Thoracic aorta (tissue), 2 donors: ENCODE results near the gene OTUB2. TPM values are rescaled to one million over a fixed set of nuclear protein-coding genes. Genes with fewer than 3 reads are reported as not detected.

Source experiments
- ATAC-seq: fragments of 150-250 bp; one replicate; pipeline ENCODE4 v1.8.0; 2017; ENCODE audit warnings: low read depth; ENCODE audit not compliant: insufficient number of reproducible peaks, low FRiP score
- DNase-seq: peaks from one replicate; pipeline ENCODE4 v3.0.0-alpha.2; 2020; ENCODE audit warnings: low spot score
- H3K27ac ChIP-seq, 2 donors: fragments of 200-600 bp; sonication (generic); 1 replicate in 1 of 2; 2 replicates in 1 of 2; pipeline ENCODE4 v1.5.1; 2016; ENCODE audit warnings: mild to moderate bottlenecking in 2 of 2, moderate library complexity in 2 of 2
- H3K27me3 ChIP-seq: fragments of 200-600 bp; sonication (generic); replicated peaks from 2 replicates; pipeline ENCODE4 v1.6.0; 2016; ENCODE audit warnings: mild to moderate bottlenecking; ENCODE audit not compliant: insufficient read depth
- H3K36me3 ChIP-seq: fragments of 200-600 bp; sonication (generic); one replicate; pipeline ENCODE4 v1.5.1; 2016
- H3K4me1 ChIP-seq, 2 donors: fragments of 200-600 bp; sonication (generic); 1 replicate in 1 of 2; 2 replicates in 1 of 2; pipeline versions ENCODE4 v1.5.1 to v1.6.0; 2016; ENCODE audit warnings: low read depth in 2 of 2, mild to moderate bottlenecking in 1 of 2; ENCODE audit not compliant: control insufficient read depth in 1 of 2
- H3K4me3 ChIP-seq: fragments of 200-600 bp; sonication (generic); 2 replicates; pipeline ENCODE4 v1.5.1; 2016; ENCODE audit warnings: mild to moderate bottlenecking
- H3K9me3 ChIP-seq: fragments of 200-600 bp; sonication (generic); 2 replicates; pipeline ENCODE4 v1.5.1; 2016
- total RNA-seq, 2 donors: library from RNA; depleted of rRNA; stranded (reverse); fragments of >200 nt; gene quantifications; one replicate each; pipeline versions ENCODE4 v1.1.0 to v1.2.3, GENCODE V29; 2016
- TF ChIP-seq, protein P1 (sequence below): fragments of 200-600 bp; sonication (generic); IDR thresholded peaks from one replicate; pipeline ENCODE4 v1.5.1; 2019; ENCODE audit warnings: antibody characterized with exemption

The OTUB2 gene
- total RNA-seq, 2 donors from 2014 or later: 0.14 to 0.71 TPM

DNA sequence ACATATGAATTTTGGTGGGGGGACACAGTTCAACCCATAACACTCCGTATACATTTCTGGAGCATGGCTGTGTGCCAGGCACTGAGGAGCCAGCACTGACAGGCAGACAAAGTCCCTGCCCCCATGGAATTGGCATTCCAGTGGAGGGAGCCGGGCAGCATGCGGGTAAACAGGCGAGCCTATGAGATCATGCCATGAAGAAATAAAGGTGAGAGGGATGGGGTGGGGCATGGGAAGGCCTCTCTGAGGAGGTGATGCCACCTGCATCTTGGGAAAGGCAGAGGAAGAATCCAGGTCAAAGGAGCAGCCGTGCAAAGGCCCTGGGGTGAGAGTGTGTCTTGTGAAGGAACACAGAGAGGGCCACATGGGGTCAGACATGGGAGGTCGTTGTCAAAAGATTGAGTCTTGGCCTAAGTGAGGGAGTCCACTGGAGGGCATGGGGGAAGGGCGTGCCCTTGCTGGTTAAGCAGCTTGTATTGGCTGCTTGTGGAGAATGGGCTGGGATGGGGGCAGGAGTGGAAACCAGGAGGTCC, 3.6 kb downstream of the OTUB2 start:
- Histone ChIP-seq H3K27me3 (no peaks in the 10 kb centered on the region), H3K9me3 (no peaks in the 10 kb centered on the region), H3K4me1 (no peaks in the 10 kb centered on the region), H3K4me3 (no peak overlapping the region), H3K27ac (no peak overlapping the region), H3K36me3 (no peaks in the 10 kb centered on the region)
- DNase-seq (no peak), ATAC-seq (no peak)
- TF ChIP-seq, protein P1, sequence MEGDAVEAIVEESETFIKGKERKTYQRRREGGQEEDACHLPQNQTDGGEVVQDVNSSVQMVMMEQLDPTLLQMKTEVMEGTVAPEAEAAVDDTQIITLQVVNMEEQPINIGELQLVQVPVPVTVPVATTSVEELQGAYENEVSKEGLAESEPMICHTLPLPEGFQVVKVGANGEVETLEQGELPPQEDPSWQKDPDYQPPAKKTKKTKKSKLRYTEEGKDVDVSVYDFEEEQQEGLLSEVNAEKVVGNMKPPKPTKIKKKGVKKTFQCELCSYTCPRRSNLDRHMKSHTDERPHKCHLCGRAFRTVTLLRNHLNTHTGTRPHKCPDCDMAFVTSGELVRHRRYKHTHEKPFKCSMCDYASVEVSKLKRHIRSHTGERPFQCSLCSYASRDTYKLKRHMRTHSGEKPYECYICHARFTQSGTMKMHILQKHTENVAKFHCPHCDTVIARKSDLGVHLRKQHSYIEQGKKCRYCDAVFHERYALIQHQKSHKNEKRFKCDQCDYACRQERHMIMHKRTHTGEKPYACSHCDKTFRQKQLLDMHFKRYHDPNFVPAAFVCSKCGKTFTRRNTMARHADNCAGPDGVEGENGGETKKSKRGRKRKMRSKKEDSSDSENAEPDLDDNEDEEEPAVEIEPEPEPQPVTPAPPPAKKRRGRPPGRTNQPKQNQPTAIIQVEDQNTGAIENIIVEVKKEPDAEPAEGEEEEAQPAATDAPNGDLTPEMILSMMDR: no peak

DNA sequence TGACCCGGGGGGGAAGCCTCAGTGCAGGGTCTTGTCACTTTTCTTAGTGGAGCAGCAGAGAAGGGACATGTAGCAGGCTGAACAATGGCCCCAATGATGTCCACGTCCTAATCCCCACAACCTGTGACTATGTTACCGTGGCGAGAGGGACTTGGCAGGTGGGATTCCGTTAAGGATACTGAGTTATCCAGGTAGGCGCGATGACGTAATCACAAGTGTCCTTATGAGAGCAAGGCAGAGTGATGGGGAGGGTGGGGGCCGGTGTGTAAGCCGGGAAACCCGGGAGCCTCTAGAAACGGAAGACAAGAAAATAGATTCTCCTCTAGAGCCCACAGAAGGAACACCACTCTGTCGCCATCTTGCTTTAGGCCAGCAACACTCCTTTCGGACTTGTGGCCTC, 4.4 kb downstream of the OTUB2 start:
- H3K4me3 ChIP-seq: no peak overlapping the region
- ATAC-seq (no peak), DNase-seq (no peak)
- H3K27me3 ChIP-seq: no peaks in the 10 kb centered on the region
- TF ChIP-seq, protein P1: no peak
- H3K4me1 ChIP-seq: no peaks in the 10 kb centered on the region
- no peaks in the 10 kb centered on the region for H3K9me3 ChIP-seq
- H3K36me3 ChIP-seq: no peaks in the 10 kb centered on the region
- no peak overlapping the region for H3K27ac ChIP-seq

DNA sequence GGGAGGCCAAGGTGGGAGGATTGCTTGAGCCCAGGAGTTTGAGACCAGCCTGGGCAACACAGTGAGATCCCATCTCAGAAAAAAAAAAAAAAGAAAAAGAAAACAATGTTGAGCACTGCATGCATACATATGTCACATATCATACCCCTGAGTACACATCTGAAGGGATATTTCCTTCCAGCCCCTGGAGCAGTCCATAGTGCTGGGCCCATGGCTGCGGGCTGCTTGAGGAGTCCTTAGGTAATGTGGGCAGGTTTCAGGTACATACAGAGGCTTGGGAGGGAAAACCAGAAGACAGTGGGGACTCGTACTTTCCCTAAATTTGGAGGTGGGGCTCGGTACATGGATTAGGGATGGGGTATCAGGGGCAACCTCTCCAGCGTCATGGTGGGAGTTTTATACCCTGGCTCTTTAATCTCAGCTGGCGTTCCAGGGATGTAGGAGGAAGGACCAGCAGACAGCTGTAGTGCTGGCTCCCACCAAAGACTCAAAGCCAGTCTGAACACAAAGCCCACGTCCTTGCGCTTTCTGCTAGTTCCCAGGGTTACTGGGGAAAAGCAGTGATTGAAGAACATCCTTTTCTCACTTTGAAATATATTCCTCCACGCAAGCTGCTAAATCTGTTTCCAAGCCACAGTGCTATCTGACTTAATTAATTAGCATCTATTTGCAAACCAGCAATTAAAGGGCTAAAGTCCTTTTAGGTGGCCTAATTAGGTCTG, 5.2 kb downstream of the OTUB2 start:
- no peak overlapping the region for H3K4me3 ChIP-seq
- no peaks in the 10 kb centered on the region for H3K36me3 ChIP-seq
- TF ChIP-seq, protein P1: no peak
- ATAC-seq (no peak), DNase-seq (no peak)
- no peaks in the 10 kb centered on the region for H3K4me1 ChIP-seq
- no peak overlapping the region for H3K27ac ChIP-seq
- no peaks in the 10 kb centered on the region for H3K9me3 ChIP-seq
- H3K27me3 ChIP-seq: no peaks in the 10 kb centered on the region

DNA sequence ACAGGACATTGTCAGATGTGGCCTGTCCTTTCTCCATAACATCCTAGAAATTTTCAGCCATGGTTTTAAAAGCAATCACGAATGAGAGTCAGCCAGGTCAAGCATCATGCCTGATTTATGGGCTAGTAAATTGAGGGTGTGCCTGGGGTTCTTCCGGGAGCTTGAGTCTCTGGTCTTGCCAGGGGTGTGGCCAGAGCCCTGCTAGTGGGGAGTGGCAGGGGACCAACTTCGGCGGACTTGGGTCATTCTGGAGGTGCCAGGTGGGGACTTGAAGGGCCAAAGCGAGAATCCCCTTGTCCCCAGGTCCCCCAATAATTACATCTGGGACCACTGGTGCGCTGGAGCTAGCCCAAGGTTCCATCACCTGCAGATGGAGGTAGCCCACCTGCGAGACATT, 5.7 kb downstream of the OTUB2 start:
- TF ChIP-seq, protein P1: no peak
- no peaks in the 10 kb centered on the region for H3K36me3 ChIP-seq
- H3K27me3 ChIP-seq: no peaks in the 10 kb centered on the region
- ATAC-seq (no peak), DNase-seq (no peak)
- H3K27ac ChIP-seq: no peak overlapping the region
- no peak overlapping the region for H3K4me3 ChIP-seq
- no peaks in the 10 kb centered on the region for H3K4me1 ChIP-seq
- H3K9me3 ChIP-seq: no peaks in the 10 kb centered on the region

DNA sequence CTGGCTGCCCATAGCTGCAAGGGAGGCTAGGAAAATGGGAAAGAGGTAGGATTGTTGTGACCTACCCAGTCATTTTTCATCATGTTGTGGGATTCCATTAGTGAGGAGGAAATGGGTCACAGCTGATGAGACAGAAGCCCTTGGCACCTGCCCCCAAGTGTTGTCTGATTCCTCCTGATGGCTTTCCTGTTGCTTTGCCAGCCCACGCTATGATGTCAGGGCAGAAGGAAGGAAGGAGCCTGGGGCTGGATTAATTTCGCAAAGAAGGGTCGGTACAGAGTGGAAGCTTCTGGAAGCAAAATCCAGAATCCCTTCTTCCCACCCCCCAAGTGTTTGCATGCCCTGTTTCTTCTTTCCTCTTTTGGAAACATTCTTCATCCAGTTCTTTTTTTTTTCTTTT, 8.7 kb downstream of the OTUB2 start:
- TF ChIP-seq, protein P1: no peak
- no peaks in the 10 kb centered on the region for H3K9me3 ChIP-seq
- no peak overlapping the region for H3K4me3 ChIP-seq

More for the DNA sequence above, 8.7 kb downstream of the OTUB2 start:
- no peak overlapping the region for H3K27ac ChIP-seq
- H3K27me3 ChIP-seq: no peaks in the 10 kb centered on the region
- no peaks in the 10 kb centered on the region for H3K36me3 ChIP-seq
- no peaks in the 10 kb centered on the region for H3K4me1 ChIP-seq
- no peak for DNase-seq
- no peak for ATAC-seq
